Measurements from ENCODE around the gene CLCNKB. TPM values are rescaled to one million over a fixed set of nuclear protein-coding genes. Genes with fewer than 3 reads are reported as not detected.
"Not testable (repeated sequence)": the region's sequence is repeated elsewhere in the genome, so short reads cannot be mapped to it uniquely, and the experiment has no call there.

Gene CLCNKB
- total RNA-seq, 1 donor from 2014 or later, result not detected

DNA sequence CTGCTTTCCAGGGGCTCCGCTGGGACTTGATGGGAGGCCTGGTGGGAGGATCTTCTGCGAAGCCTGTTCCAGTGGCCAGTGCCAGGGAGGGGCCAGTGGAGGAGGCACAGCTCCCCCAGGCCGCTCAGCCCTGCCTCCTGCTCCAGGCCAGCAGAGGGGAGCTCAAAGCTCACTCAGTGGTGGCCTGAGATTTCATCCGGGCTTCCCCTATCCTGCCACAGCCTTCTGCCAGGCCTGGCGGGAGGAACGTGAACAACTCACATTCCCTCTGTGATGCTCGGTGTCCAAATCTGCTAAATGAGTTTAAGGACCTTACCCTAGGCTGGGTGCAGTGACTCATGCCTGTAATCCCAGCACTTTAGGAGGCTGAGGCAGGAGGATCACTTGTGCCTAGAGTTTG lies 3.3 kb downstream of the CLCNKB start:
- Mint-ChIP-seq H3K27ac (ENCODE audit: unreplicated experiment) (no peak overlapping the region), H3K27me3 (ENCODE audit: unreplicated experiment) (peaks cover 7% of the 10 kb centered on the region), H3K4me1 (ENCODE audit: low read depth, unreplicated experiment) (no peaks in the 10 kb centered on the region), H3K4me3 (ENCODE audit: unreplicated experiment) (no peak overlapping the region), H3K9me3 (ENCODE audit: unreplicated experiment) (peaks cover 5% of the 10 kb centered on the region), H3K36me3 (ENCODE audit: unreplicated experiment) (no peaks in the 10 kb centered on the region)
- TF ChIP-seq, protein P1, sequence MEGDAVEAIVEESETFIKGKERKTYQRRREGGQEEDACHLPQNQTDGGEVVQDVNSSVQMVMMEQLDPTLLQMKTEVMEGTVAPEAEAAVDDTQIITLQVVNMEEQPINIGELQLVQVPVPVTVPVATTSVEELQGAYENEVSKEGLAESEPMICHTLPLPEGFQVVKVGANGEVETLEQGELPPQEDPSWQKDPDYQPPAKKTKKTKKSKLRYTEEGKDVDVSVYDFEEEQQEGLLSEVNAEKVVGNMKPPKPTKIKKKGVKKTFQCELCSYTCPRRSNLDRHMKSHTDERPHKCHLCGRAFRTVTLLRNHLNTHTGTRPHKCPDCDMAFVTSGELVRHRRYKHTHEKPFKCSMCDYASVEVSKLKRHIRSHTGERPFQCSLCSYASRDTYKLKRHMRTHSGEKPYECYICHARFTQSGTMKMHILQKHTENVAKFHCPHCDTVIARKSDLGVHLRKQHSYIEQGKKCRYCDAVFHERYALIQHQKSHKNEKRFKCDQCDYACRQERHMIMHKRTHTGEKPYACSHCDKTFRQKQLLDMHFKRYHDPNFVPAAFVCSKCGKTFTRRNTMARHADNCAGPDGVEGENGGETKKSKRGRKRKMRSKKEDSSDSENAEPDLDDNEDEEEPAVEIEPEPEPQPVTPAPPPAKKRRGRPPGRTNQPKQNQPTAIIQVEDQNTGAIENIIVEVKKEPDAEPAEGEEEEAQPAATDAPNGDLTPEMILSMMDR (IDR thresholded peaks at IDR 0.05; ENCODE audit: partially characterized antibody, unreplicated experiment), result no peak
- DNase-seq, result no peak

DNA sequence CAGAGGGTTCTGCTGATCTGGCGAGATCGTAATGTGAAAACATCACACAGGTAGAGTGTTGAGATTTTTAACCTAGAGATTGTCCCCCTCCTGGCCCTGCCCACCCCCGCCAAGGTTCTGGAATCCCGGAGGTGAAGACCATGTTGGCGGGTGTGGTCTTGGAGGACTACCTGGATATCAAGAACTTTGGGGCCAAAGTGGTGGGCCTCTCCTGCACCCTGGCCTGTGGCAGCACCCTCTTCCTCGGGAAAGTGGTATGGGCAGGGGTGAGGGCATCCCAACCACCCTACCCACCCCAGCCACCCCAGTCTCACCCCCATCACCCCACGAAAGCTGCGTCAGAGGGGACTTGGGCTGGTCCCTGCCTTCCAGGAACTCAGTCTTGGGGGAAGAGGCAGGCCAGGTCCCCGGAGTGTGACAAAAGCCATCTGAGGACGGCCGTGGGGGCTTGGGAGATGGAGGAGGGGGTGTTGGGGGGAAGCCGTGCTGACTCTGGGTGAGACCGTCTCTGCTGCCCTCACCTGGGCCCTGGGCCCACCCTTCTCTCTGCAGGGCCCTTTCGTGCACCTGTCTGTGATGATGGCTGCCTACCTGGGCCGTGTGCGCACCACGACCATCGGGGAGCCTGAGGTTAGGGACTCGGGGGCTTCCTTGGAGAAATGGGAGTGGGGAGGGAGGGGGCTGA lies 4.4 kb downstream of the CLCNKB start:
- H3K4me3 Mint-ChIP-seq (ENCODE audit: unreplicated experiment), result no peak overlapping the region
- H3K27ac Mint-ChIP-seq (ENCODE audit: unreplicated experiment), result no peak overlapping the region

DNA sequence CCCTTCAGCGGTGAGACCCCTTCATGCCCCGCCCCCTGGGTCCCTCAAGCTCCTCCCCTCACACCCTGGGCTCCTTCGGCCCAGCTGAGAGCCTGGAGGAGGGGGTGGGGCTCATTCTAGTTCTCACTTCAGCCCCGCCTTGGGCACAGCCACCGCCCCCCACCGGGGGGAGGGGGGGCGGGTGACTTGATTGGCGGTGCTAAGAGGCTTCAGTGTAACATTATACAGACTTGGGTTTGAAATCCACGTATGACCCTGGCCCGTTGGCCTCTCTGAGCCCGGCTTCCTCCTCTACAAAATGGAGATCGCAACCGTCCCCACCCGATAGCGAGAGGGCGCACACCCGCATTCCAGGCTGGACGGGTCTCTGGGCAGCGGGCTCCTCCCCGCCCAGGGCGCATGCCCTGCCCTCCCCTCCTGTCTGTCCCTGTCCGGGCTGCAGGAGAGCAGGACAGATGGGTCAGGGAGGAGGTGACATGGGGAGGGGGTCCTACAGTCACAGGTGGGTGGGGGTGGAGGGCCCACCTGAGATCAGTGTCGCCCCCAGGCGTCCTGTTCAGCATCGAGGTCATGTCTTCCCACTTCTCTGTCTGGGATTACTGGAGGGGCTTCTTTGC lies 5.1 kb downstream of the CLCNKB start:
- TF ChIP-seq, protein P1 (IDR thresholded peaks at IDR 0.05; ENCODE audit: partially characterized antibody, unreplicated experiment), result no peak
- Mint-ChIP-seq H3K27ac (ENCODE audit: unreplicated experiment) (no peak overlapping the region), H3K9me3 (ENCODE audit: unreplicated experiment) (peaks cover 5% of the 10 kb centered on the region), H3K27me3 (ENCODE audit: unreplicated experiment) (peaks cover 3% of the 10 kb centered on the region), H3K36me3 (ENCODE audit: unreplicated experiment) (no peaks in the 10 kb centered on the region), H3K4me3 (ENCODE audit: unreplicated experiment) (peak overlapping the region; percentile 38), H3K4me1 (ENCODE audit: low read depth, unreplicated experiment) (no peaks in the 10 kb centered on the region)
- DNase-seq, result peak; percentile 79

More for the DNA sequence above, 4.4 kb downstream of the CLCNKB start:
- Mint-ChIP-seq H3K36me3 (ENCODE audit: unreplicated experiment) (no peaks in the 10 kb centered on the region), H3K9me3 (ENCODE audit: unreplicated experiment) (peaks cover 5% of the 10 kb centered on the region), H3K4me1 (ENCODE audit: low read depth, unreplicated experiment) (no peaks in the 10 kb centered on the region), H3K27me3 (ENCODE audit: unreplicated experiment) (peaks cover 3% of the 10 kb centered on the region)
- TF ChIP-seq, protein P1 (IDR thresholded peaks at IDR 0.05; ENCODE audit: partially characterized antibody, unreplicated experiment), result no peak
- no peak for DNase-seq

DNA sequence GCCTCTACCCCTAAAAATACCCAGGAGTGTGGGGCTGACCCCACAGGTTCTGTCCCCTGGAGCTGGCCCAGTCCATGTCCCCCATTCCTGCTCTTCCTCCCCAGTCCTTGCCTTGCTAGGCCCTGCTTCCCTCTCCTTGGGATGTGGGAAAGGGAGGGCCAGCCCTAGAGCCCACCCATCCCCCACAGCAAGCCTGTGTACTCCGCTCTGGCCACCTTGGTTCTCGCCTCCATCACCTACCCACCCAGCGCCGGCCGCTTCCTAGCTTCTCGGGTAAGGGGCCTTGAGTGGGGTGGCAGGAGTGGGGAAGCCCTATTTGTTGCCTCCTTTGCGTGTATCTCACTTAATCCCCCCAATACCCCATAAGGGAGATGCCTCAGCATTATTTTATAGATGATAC lies 6.7 kb downstream of the CLCNKB start:
- Mint-ChIP-seq H3K9me3 (ENCODE audit: unreplicated experiment) (peaks cover 7% of the 10 kb centered on the region), H3K4me1 (ENCODE audit: low read depth, unreplicated experiment) (no peaks in the 10 kb centered on the region), H3K4me3 (ENCODE audit: unreplicated experiment) (no peak overlapping the region), H3K27ac (ENCODE audit: unreplicated experiment) (no peak overlapping the region), H3K36me3 (ENCODE audit: unreplicated experiment) (no peaks in the 10 kb centered on the region), H3K27me3 (ENCODE audit: unreplicated experiment) (peaks cover 6% of the 10 kb centered on the region)
- TF ChIP-seq, protein P1 (IDR thresholded peaks at IDR 0.05; ENCODE audit: partially characterized antibody, unreplicated experiment), result no peak
- DNase-seq, result no peak

DNA sequence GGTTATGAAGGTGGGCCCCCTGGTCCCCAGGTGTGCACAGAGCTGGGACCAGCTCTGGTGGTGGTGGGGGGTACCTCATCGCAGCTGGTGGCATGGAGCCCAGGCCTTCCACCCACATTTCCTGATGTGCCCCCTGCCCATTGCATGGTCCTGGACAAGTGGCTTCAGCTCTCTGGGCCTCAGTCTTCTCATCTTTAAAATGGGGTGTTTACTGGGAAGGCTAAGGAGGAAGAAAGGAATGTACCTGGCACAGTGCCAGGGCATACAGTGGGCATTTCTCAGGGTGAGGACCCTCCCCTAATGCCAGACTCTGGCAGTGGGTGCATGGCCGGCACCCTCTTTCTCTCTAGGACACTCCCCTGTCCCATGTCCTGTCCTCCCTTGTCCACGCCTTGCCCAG lies 7.5 kb downstream of the CLCNKB start:
- TF ChIP-seq, protein P1 (IDR thresholded peaks at IDR 0.05; ENCODE audit: partially characterized antibody, unreplicated experiment), result no peak
- Mint-ChIP-seq H3K27ac (ENCODE audit: unreplicated experiment) (no peak overlapping the region), H3K4me1 (ENCODE audit: low read depth, unreplicated experiment) (peaks cover 2% of the 10 kb centered on the region)

DNA sequence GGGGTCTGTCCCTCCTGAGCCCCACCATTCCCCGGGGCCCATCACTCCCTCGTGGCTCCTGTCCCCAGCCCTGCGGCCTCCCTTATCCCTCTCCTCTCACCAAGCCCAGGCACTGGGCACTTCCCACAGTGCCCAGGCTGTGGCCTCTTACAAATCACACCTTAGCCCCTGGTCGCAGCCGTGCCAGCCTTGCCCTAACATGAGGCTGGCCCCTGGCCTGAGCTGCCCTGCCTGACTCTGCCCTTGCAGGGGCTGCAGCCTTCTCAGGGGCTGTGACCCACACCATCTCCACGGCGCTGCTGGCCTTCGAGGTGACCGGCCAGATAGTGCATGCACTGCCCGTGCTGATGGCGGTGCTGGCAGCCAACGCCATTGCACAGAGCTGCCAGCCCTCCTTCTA lies 8.4 kb downstream of the CLCNKB start:
- DNase-seq; H3K27me3 Mint-ChIP-seq (ENCODE audit: unreplicated experiment); H3K4me3 Mint-ChIP-seq (ENCODE audit: unreplicated experiment); H3K9me3 Mint-ChIP-seq (ENCODE audit: unreplicated experiment); H3K27ac Mint-ChIP-seq (ENCODE audit: unreplicated experiment); H3K4me1 Mint-ChIP-seq (ENCODE audit: low read depth, unreplicated experiment); H3K36me3 Mint-ChIP-seq (ENCODE audit: unreplicated experiment): not testable (repeated sequence)

More for the DNA sequence above, 7.5 kb downstream of the CLCNKB start:
- H3K4me3 Mint-ChIP-seq (ENCODE audit: unreplicated experiment), result no peak overlapping the region
- H3K36me3 Mint-ChIP-seq (ENCODE audit: unreplicated experiment), result no peaks in the 10 kb centered on the region
- peaks cover 5% of the 10 kb centered on the region for H3K27me3 Mint-ChIP-seq (ENCODE audit: unreplicated experiment)
- H3K9me3 Mint-ChIP-seq (ENCODE audit: unreplicated experiment), result peaks cover 7% of the 10 kb centered on the region
- no peak for DNase-seq
